ENCODE results near the gene RIMBP2.

The RIMBP2 gene

GRCh38 chr12:130664772-130665171, 51.3 kb downstream of the RIMBP2 start:
- Histone ChIP-seq H3K4me3 (ENCODE audit: low read depth, low read length) (no peak overlapping the region), H3K4me2 (ENCODE audit: low read length) (no peak overlapping the region), H2AFZ (no peak overlapping the region), H3K27me3 (ENCODE audit: control insufficient read depth, insufficient read depth, low read length) (no peaks in the 10 kb centered on the region), H3K9me3 (ENCODE audit: control insufficient read depth, low read length) (no peaks in the 10 kb centered on the region), H3K4me1 (no peaks in the 10 kb centered on the region), H3K9ac (no peak overlapping the region), H3K27ac (no peak overlapping the region), H3K79me2 (peaks cover 34% of the 10 kb centered on the region), H3K36me3 (ENCODE audit: control insufficient read depth, insufficient read depth, low read length) (no peaks in the 10 kb centered on the region)
- no peak for TF ChIP-seq CTCF (IDR thresholded peaks at IDR 0.05)

- H3K27me3 ChIP-seq (ENCODE audit: control insufficient read depth, insufficient read depth, low read length), result no peaks in the 10 kb centered on the region
- TF ChIP-seq CTCF (IDR thresholded peaks at IDR 0.05), result no peak
- H2AFZ ChIP-seq, result no peak overlapping the region
- H3K9ac ChIP-seq, result no peak overlapping the region
- H3K79me2 ChIP-seq, result peaks cover 34% of the 10 kb centered on the region
- no peak overlapping the region for H3K4me2 ChIP-seq (ENCODE audit: low read length)
- no peaks in the 10 kb centered on the region for H3K4me1 ChIP-seq
- H3K36me3 ChIP-seq (ENCODE audit: control insufficient read depth, insufficient read depth, low read length), result no peaks in the 10 kb centered on the region
- H3K4me3 ChIP-seq (ENCODE audit: low read depth, low read length), result no peak overlapping the region
- H3K9me3 ChIP-seq (ENCODE audit: control insufficient read depth, low read length), result no peaks in the 10 kb centered on the region
- H3K27ac ChIP-seq, result no peak overlapping the region
Observed at GRCh38 chr12:130664252-130664651, 51.8 kb downstream of the RIMBP2 start.

- TF ChIP-seq CTCF (IDR thresholded peaks at IDR 0.05), result no peak
- H2AFZ ChIP-seq, result no peak overlapping the region
- no peak overlapping the region for H3K4me3 ChIP-seq (ENCODE audit: low read depth, low read length)
- H3K27ac ChIP-seq, result no peak overlapping the region
- no peaks in the 10 kb centered on the region for H3K36me3 ChIP-seq (ENCODE audit: control insufficient read depth, insufficient read depth, low read length)
- peaks cover 27% of the 10 kb centered on the region for H3K79me2 ChIP-seq
- no peak overlapping the region for H3K4me2 ChIP-seq (ENCODE audit: low read length)
- no peaks in the 10 kb centered on the region for H3K4me1 ChIP-seq
- H3K9ac ChIP-seq, result no peak overlapping the region
- no peaks in the 10 kb centered on the region for H3K27me3 ChIP-seq (ENCODE audit: control insufficient read depth, insufficient read depth, low read length)
- H3K9me3 ChIP-seq (ENCODE audit: control insufficient read depth, low read length), result no peaks in the 10 kb centered on the region
Observed at GRCh38 chr12:130663514-130663913, 52.6 kb downstream of the RIMBP2 start.

GRCh38 chr12:130661486-130662255, 54.4 kb downstream of the RIMBP2 start:
- H3K9ac ChIP-seq, result no peak overlapping the region
- H3K4me2 ChIP-seq (ENCODE audit: low read length), result no peak overlapping the region
- no peak overlapping the region for H3K4me3 ChIP-seq (ENCODE audit: low read depth, low read length)
- no peak overlapping the region for H3K27ac ChIP-seq
- H3K79me2 ChIP-seq, result peaks cover 26% of the 10 kb centered on the region
- no peaks in the 10 kb centered on the region for H3K27me3 ChIP-seq (ENCODE audit: control insufficient read depth, insufficient read depth, low read length)
- H2AFZ ChIP-seq, result no peak overlapping the region
- no peaks in the 10 kb centered on the region for H3K4me1 ChIP-seq
- no peak for TF ChIP-seq CTCF (IDR thresholded peaks at IDR 0.05)
- no peaks in the 10 kb centered on the region for H3K36me3 ChIP-seq (ENCODE audit: control insufficient read depth, insufficient read depth, low read length)
- H3K9me3 ChIP-seq (ENCODE audit: control insufficient read depth, low read length), result no peaks in the 10 kb centered on the region

- no peak for TF ChIP-seq CTCF (IDR thresholded peaks at IDR 0.05)
- Histone ChIP-seq H3K4me3 (ENCODE audit: low read depth, low read length) (no peak overlapping the region), H2AFZ (no peak overlapping the region), H3K9ac (no peak overlapping the region), H3K79me2 (peaks cover 23% of the 10 kb centered on the region), H3K27ac (no peak overlapping the region), H3K4me1 (no peaks in the 10 kb centered on the region), H3K4me2 (ENCODE audit: low read length) (no peak overlapping the region), H3K27me3 (ENCODE audit: control insufficient read depth, insufficient read depth, low read length) (no peaks in the 10 kb centered on the region), H3K36me3 (ENCODE audit: control insufficient read depth, insufficient read depth, low read length) (no peaks in the 10 kb centered on the region), H3K9me3 (ENCODE audit: control insufficient read depth, low read length) (no peaks in the 10 kb centered on the region)
Observed at GRCh38 chr12:130661059-130661458, 55.0 kb downstream of the RIMBP2 start.

Measured in parathyroid adenoma (tissue), 2 donors.